Erythroblast (primary cell): ENCODE data around the gene NDUFV2.
"Not testable (repeated sequence)": the region's sequence is repeated elsewhere in the genome, so short reads cannot be mapped to it uniquely, and the experiment has no call there.

Experiments used
- DNase-seq, 2 experiments: peaks; one replicate each; lab custom pipeline; 2025; lab: John Stamatoyannopoulos, UW
- GATA1 ChIP-seq: IDR thresholded peaks from 2 replicates; pipeline ENCODE4 v1.6.1; 2011; ENCODE audit warnings: low read depth, mild to moderate bottlenecking, control low read depth, low read length, moderate library complexity
- POLR2A ChIP-seq: IDR thresholded peaks from 2 replicates; pipeline ENCODE4 v1.6.1; 2011; ENCODE audit warnings: mild to moderate bottlenecking, low read length

NDUFV2 gene

GRCh38 chr18:9079818-9080528 lies 22.5 kb upstream of the NDUFV2 start:
- no peak for TF ChIP-seq POLR2A
- no peak for TF ChIP-seq GATA1
- DNase-seq = no peak

GRCh38 chr18:9081940-9082339 lies 20.6 kb upstream of the NDUFV2 start:
- TF ChIP-seq GATA1 = no peak
- no peak for TF ChIP-seq POLR2A
- DNase-seq = no peak

- TF ChIP-seq POLR2A (no peak), GATA1 (no peak)
- DNase-seq = no peak
Measured at GRCh38 chr18:9082711-9083510, 19.6 kb upstream of the NDUFV2 start.

- DNase-seq = no peak
- no peak for TF ChIP-seq POLR2A
- TF ChIP-seq GATA1 = no peak
Measured at GRCh38 chr18:9086015-9086414, 16.5 kb upstream of the NDUFV2 start.

DNA sequence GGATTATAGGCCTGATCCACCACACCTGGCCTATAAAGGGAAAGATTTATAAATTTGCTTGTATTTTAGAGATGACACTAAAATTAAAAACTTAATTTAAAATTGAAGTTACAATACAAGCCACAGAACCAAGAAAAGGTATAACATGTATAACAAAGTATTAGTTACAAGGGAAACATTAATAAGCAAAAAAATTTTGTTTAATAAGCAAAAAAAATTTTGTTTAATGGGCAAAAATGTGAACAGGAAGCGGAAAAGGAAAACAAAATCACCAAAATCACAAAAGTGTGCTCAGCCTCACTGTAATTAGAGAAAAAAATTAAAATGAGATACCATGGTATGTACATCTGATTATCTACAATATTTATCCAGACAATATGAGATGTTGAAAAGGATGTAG lies 15.9 kb upstream of the NDUFV2 start:
- no peak for TF ChIP-seq GATA1
- no peak for TF ChIP-seq POLR2A
- DNase-seq = no peak

DNA sequence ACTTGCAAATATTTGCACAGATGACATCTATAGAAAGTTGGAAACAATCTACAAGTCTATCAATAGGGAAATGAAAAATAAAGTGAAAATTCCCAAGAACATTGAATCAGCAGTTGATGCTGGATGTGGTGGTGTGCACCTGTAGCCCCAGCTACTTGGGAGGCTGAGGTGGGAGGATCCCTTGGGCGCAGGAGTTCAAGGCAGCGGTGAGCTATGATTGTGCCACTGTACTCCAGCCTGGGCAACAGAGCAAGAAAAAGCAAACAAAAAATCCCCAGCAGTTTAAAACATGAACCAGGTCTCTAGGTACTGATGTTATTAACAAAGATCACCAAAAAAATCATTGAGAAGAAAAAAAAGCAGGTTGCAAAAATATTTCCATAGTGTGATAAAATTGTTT lies 15.4 kb upstream of the NDUFV2 start:
- TF ChIP-seq POLR2A (no peak), GATA1 (no peak)
- no peak for DNase-seq

DNA sequence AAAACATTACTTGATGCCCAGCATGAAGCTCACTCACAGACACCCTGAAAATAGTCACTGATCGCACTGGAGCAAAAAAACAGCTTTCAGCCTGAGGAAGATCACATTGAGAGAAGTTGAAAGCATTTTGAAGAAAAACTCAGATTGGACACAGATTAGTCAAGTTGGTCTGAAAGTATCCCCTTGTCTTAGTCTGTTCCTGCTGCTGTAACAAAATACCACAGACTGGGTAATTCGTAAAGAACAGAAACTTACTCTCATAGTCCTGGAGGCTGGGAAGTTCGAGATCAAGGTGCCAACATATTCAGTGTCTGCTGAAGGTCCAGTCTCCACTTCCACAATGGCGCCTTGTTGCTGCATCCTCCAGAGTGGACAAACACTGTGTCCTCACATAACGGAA lies 14.2 kb upstream of the NDUFV2 start:
- TF ChIP-seq GATA1 = no peak
- no peak for TF ChIP-seq POLR2A
- no peak for DNase-seq

DNA sequence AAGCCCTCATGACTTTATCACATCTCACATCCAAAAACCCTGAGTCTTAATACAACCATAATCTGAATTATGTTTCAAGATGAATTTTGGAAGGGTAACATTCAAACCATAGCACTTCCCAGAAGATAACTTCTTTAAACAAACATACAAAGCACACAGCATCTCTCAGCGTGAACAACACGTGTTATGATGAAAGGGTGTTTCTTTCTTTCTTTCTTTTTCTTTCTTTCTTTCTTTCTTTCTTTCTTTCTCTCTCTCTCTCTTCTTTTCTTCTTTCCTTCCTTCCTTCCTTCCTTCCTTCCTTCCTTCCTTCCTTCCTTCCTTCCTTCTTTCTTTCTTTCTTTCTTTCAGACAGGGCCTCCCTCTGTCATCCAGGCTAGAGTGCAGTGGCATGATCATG lies 13.8 kb upstream of the NDUFV2 start:
- DNase-seq = not testable (repeated sequence)

- TF ChIP-seq GATA1 (no peak), POLR2A (no peak)
- no peak for DNase-seq
Measured at GRCh38 chr18:9090578-9090977, 11.9 kb upstream of the NDUFV2 start.

DNA sequence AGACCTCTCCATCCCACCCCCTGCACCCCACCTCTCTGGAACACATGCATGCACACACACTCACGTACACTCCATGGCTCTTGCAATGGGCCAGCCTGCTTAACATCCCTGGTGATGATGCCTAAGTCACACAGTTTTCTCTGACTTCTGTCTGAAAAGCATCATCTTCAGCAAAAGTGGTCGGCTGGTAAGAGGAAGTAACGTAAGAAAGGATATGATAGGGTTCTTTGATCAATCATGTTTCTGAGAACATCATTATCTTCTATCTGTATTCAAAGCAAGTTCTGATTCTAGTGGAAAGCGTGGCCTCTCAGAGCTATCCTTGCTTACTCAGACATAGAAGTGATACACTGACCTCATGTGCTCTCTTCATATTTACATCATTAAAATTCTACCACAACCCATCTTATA lies 11.4 kb upstream of the NDUFV2 start:
- no peak for DNase-seq
- TF ChIP-seq GATA1 = no peak
- TF ChIP-seq POLR2A = no peak

GRCh38 chr18:9092665-9093064 lies 9.8 kb upstream of the NDUFV2 start:
- DNase-seq = no peak
- TF ChIP-seq GATA1 (no peak), POLR2A (no peak)

GRCh38 chr18:9093109-9093508 lies 9.4 kb upstream of the NDUFV2 start:
- not testable (repeated sequence) for DNase-seq

DNA sequence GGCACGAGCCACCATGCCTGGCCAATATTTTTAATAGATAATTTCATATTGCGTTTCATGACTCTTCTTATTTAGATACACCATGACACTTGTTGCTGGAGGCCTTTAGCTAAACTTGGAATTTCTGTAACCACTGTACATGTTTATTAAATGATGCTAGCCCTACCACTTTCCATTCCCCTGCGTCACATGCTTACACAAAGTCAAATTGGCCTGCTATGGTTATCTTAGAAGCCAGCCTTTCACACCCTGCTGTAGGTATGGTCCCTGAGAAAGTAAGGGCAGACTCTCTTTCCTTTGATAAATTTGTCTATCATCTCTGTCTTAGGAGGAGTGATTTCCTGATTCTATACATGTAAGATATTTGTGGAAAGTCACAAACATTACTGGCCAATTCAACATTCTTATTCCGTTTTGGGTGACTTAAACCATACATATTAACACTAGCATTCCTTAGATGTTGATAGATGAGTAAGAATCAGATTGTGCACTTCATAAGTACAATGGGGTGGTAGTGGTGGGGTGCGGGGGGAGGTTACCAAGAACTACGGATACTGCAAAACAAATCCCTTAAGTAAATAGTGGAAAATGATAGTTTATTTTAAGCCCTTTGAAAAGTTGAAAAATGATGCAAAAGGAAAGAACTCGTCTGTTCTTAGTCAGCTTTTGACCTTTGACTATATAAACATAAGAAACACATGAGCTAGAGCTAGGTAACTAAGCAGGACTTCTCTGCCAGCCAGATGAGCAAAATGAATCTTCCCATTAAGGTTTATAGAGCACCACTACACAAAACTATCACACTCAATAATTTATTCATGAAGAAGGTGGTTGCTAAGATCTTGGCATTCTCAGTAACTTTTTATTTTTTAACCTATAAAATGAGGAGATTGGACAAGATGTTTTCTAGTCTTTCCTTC lies 7.9 kb upstream of the NDUFV2 start:
- DNase-seq = no peak
- TF ChIP-seq GATA1 (no peak), POLR2A (no peak)

DNA sequence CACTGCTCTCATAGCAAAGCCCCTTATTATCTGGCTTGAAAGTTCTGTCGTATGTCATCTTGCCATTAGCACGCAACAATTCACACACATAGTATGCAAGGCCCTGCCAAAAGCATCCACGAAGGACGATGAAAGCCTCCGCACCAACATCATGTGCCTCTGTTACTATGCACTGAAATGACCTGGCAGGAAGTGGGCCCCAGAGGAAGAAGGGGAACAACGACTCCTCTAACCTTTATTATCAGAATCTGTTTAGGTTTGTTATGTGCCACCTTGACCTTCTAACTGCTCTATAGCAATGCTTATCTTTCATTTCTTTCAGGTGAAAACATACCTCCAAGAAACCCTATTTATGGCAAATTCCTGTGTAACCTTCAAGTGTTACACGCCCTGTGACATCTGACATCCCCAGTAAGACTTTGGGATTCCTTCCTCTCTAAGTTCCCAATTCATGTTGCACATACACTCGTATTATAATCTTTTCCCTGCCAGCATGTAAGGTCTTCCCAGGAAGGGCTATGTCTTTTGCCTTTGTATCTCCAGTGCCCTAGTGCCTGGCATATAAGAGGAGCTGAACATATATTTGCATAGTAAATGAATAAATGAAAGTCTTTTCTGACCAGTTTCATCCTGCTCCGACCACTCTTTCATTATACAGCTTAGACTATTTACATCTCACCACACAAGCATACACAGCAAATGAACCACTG lies 7.0 kb upstream of the NDUFV2 start:
- no peak for DNase-seq
- TF ChIP-seq POLR2A (no peak), GATA1 (no peak)
